Measurements from ENCODE around the gene PTPA.
"Not testable (repeated sequence)": the region's sequence is repeated elsewhere in the genome, so short reads cannot be mapped to it uniquely, and the experiment has no call there.

The PTPA gene

GRCh38 chr9:129178568-129179382 is 67.6 kb downstream of the PTPA start:
- no peak for DNase-seq

GRCh38 chr9:129181246-129181645 is 70.0 kb downstream of the PTPA start:
- no peak for DNase-seq

- DNase-seq, result no peak
Measured at GRCh38 chr9:129182122-129182521, 70.9 kb downstream of the PTPA start.

GRCh38 chr9:129182625-129183494 is 71.6 kb downstream of the PTPA start:
- DNase-seq, result no peak

- no peak for DNase-seq
Measured at GRCh38 chr9:129183495-129184218, 72.4 kb downstream of the PTPA start.

- no peak for DNase-seq
Measured at GRCh38 chr9:129184219-129184524, 73.0 kb downstream of the PTPA start.

GRCh38 chr9:129184596-129185122 is 73.4 kb downstream of the PTPA start:
- no peak for DNase-seq

- DNase-seq, result no peak
Measured at GRCh38 chr9:129185402-129185801, 74.2 kb downstream of the PTPA start.

- no peak for DNase-seq
Measured at GRCh38 chr9:129185991-129186390, 74.8 kb downstream of the PTPA start.

GRCh38 chr9:129187042-129187441 is 75.8 kb downstream of the PTPA start:
- no peak for DNase-seq

- DNase-seq, result not testable (repeated sequence)
Measured at GRCh38 chr9:129189971-129190370, 78.8 kb downstream of the PTPA start.

GRCh38 chr9:129191234-129191633 is 80.0 kb downstream of the PTPA start:
- no peak for DNase-seq

GRCh38 chr9:129193655-129194054 is 82.4 kb downstream of the PTPA start:
- no peak for DNase-seq

GRCh38 chr9:129194221-129194620 is 83.0 kb downstream of the PTPA start:
- no peak for DNase-seq

GRCh38 chr9:129195606-129196005 is 84.4 kb downstream of the PTPA start:
- no peak for DNase-seq

GRCh38 chr9:129197045-129197444 is 85.8 kb downstream of the PTPA start:
- not testable (repeated sequence) for DNase-seq

GRCh38 chr9:129197978-129198318 is 86.7 kb downstream of the PTPA start:
- no peak for DNase-seq
